K562 (cell line): ENCODE results near the gene MVK. TPM values are rescaled to one million over a fixed set of nuclear protein-coding genes. Genes with fewer than 3 reads are reported as not detected.

Experiments
- CCNT2 ChIP-seq: IDR thresholded peaks from 2 replicates; pipeline ENCODE4 v1.6.1; 2011; ENCODE audit warnings: borderline replicate concordance, low read depth, mild to moderate bottlenecking, moderate library complexity, mixed read lengths, low read length; ENCODE audit not compliant: insufficient read length; ENCODE audit errors: extremely low read depth
- KLF10 ChIP-seq: fragments of 250-450 bp; sonication (Bioruptor Pico); IDR thresholded peaks from 2 replicates; pipeline ENCODE4 v1.6.1; 2021; ENCODE audit warnings: matching md5 sums
- POLR2AphosphoS2 ChIP-seq: IDR thresholded peaks from 2 replicates; pipeline ENCODE4 v1.6.1; 2012; ENCODE audit warnings: low read length, improper control_type of control experiment
- THRAP3 ChIP-seq: fragments of 450-650 bp; IDR thresholded peaks from 2 replicates; pipeline ENCODE4 v1.6.1; 2016; ENCODE audit warnings: mild to moderate bottlenecking, inconsistent platforms, borderline replicate concordance
- ZNF175 ChIP-seq: fragments of 200-800 bp; sonication (Bioruptor generic); IDR thresholded peaks from 2 replicates; pipeline ENCODE4 v1.6.1; 2016; ENCODE audit warnings: low read depth, mild to moderate bottlenecking, missing genetic modification characterization, missing compliant biosample characterization
- ZNF224 ChIP-seq: sonication (generic); formaldehyde crosslinking; IDR thresholded peaks from 2 replicates; pipeline ENCODE4 v1.8.0; 2022; ENCODE audit warnings: mild to moderate bottlenecking, missing genetic modification reagents
- ZNF436 ChIP-seq: fragments of 250-450, 450-650 bp; sonication (Bioruptor Pico); formaldehyde crosslinking; IDR thresholded peaks from 2 replicates; pipeline ENCODE4 v1.7.0; 2020; ENCODE audit warnings: mild to moderate bottlenecking
- polyA plus RNA-seq, 8 experiments: library from polyadenylated mRNA; depleted of rRNA in 4 of 8; stranded (reverse) in 5 of 8; unstranded in 3 of 8; fragments of >200 nt; fragmentation: Nextera tagmentation in 2 of 8; fragmentation: Illumina TruSeq in 1 of 8; extraction: Ambion mirVana in 2 of 8; extraction: Trizol in 1 of 8; gene quantifications; 2 replicates each; pipeline versions ENCODE4 v1.2.1 to v1.2.3, GENCODE V29; 2011 to 2014; ENCODE audit warnings: inconsistent platforms in 1 of 8, missing spikeins in 1 of 8
- total RNA-seq, 7 experiments: library from RNA; depleted of rRNA in 6 of 7; stranded (reverse); fragments of >200 nt in 6 of 7; fragmentation: Illumina TruSeq in 2 of 7; extraction: Trizol in 2 of 7; gene quantifications; 2 replicates each; pipeline versions ENCODE4 v1.2.1 to v1.2.3, GENCODE V29; 2011 to 2021; ENCODE audit warnings: low replicate concordance in 1 of 7
- TF ChIP-seq, protein P1 (sequence below): sonication (generic); formaldehyde crosslinking; IDR thresholded peaks from 2 replicates; pipeline ENCODE4 v1.8.0; 2022; ENCODE audit warnings: mild to moderate bottlenecking, low read depth, missing genetic modification reagents
- TF ChIP-seq, protein P2 (sequence below): sonication (generic); formaldehyde crosslinking; IDR thresholded peaks from 2 replicates; pipeline ENCODE4 v1.8.1; 2023; ENCODE audit warnings: mild to moderate bottlenecking, missing genetic modification reagents
- TF ChIP-seq, protein P3 (sequence below): fragments of 200-800 bp; sonication (Bioruptor generic); IDR thresholded peaks from 2 replicates; pipeline ENCODE4 v1.6.1; 2016; ENCODE audit warnings: missing genetic modification characterization, missing compliant biosample characterization
- TF ChIP-seq, protein P4 (sequence below): IDR thresholded peaks from 2 replicates; pipeline ENCODE4 v1.6.1; 2011; ENCODE audit not compliant: insufficient read length; ENCODE audit errors: extremely low read depth
- TF ChIP-seq, protein P5 (sequence below): fragments of 450-650 bp; formaldehyde crosslinking; IDR thresholded peaks from 2 replicates; pipeline ENCODE4 v1.4.0; 2020; ENCODE audit warnings: mild to moderate bottlenecking, mixed read lengths
- TF ChIP-seq, protein P6 (sequence below): fragments of 250-450 bp; sonication (Bioruptor Pico); IDR thresholded peaks from 2 replicates; pipeline ENCODE4 v1.8.0; 2021; ENCODE audit warnings: moderate library complexity, mild to moderate bottlenecking, inconsistent platforms

The MVK gene
- total and polyA plus RNA-seq, 9 of the 15 experiments (the other 6 are each of a cell fraction or from before 2014, with no cell fraction given) = 0.41 to 33.6 (median 18.8) TPM

DNA sequence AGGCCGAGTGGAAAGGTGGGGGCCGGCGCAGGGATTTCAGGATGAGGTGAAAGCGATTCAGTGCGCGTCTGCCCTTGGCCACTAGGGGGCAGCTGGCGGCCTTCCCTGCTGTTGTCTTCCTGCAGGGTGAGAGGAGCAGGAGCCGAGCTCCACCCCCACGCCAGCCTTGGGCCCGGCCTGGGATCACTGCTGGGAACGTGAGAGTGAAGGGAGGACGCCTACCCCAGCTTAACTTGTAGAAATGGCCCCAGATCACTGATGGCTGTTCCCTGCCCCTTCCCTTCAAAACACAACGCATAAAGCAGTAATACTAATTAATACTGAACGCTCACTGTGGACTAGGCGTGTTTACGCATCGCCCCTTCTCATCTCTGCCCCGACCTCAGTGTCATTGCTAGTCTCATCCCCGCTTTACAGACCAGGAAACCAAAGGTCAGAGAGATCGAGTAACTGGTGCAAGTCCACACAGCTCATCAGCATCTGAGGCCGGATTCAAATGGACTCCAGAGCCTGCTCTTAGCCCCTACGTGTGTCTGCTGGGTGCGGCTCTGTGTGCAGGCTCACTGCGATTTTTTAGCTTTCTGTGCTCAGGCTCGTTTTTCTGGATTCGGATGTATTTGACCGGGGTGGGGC lies 24.3 kb downstream of the MVK start (continued):
- TF ChIP-seq, protein P1, sequence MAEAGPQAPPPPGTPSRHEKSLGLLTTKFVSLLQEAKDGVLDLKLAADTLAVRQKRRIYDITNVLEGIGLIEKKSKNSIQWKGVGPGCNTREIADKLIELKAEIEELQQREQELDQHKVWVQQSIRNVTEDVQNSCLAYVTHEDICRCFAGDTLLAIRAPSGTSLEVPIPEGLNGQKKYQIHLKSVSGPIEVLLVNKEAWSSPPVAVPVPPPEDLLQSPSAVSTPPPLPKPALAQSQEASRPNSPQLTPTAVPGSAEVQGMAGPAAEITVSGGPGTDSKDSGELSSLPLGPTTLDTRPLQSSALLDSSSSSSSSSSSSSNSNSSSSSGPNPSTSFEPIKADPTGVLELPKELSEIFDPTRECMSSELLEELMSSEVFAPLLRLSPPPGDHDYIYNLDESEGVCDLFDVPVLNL (CRISPR knock-in tag) = no peak
- TF ChIP-seq THRAP3 (no peak), ZNF436 (CRISPR knock-in tag) (no peak), ZNF224 (CRISPR knock-in tag) (no peak), CCNT2 (no peak), POLR2AphosphoS2 (peak; percentile 82; the same call in 1 of the 2 replicates), ZNF175 (no peak), KLF10 (no peak)
- TF ChIP-seq, protein P2, sequence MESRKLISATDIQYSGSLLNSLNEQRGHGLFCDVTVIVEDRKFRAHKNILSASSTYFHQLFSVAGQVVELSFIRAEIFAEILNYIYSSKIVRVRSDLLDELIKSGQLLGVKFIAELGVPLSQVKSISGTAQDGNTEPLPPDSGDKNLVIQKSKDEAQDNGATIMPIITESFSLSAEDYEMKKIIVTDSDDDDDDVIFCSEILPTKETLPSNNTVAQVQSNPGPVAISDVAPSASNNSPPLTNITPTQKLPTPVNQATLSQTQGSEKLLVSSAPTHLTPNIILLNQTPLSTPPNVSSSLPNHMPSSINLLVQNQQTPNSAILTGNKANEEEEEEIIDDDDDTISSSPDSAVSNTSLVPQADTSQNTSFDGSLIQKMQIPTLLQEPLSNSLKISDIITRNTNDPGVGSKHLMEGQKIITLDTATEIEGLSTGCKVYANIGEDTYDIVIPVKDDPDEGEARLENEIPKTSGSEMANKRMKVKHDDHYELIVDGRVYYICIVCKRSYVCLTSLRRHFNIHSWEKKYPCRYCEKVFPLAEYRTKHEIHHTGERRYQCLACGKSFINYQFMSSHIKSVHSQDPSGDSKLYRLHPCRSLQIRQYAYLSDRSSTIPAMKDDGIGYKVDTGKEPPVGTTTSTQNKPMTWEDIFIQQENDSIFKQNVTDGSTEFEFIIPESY (CRISPR knock-in tag) = peak; percentile 55; the same call in 1 of the 2 replicates
- TF ChIP-seq, protein P3, sequence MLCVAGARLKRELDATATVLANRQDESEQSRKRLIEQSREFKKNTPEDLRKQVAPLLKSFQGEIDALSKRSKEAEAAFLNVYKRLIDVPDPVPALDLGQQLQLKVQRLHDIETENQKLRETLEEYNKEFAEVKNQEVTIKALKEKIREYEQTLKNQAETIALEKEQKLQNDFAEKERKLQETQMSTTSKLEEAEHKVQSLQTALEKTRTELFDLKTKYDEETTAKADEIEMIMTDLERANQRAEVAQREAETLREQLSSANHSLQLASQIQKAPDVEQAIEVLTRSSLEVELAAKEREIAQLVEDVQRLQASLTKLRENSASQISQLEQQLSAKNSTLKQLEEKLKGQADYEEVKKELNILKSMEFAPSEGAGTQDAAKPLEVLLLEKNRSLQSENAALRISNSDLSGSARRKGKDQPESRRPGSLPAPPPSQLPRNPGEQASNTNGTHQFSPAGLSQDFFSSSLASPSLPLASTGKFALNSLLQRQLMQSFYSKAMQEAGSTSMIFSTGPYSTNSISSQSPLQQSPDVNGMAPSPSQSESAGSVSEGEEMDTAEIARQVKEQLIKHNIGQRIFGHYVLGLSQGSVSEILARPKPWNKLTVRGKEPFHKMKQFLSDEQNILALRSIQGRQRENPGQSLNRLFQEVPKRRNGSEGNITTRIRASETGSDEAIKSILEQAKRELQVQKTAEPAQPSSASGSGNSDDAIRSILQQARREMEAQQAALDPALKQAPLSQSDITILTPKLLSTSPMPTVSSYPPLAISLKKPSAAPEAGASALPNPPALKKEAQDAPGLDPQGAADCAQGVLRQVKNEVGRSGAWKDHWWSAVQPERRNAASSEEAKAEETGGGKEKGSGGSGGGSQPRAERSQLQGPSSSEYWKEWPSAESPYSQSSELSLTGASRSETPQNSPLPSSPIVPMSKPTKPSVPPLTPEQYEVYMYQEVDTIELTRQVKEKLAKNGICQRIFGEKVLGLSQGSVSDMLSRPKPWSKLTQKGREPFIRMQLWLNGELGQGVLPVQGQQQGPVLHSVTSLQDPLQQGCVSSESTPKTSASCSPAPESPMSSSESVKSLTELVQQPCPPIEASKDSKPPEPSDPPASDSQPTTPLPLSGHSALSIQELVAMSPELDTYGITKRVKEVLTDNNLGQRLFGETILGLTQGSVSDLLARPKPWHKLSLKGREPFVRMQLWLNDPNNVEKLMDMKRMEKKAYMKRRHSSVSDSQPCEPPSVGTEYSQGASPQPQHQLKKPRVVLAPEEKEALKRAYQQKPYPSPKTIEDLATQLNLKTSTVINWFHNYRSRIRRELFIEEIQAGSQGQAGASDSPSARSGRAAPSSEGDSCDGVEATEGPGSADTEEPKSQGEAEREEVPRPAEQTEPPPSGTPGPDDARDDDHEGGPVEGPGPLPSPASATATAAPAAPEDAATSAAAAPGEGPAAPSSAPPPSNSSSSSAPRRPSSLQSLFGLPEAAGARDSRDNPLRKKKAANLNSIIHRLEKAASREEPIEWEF (CRISPR knock-in tag) = no peak
- TF ChIP-seq, protein P4, sequence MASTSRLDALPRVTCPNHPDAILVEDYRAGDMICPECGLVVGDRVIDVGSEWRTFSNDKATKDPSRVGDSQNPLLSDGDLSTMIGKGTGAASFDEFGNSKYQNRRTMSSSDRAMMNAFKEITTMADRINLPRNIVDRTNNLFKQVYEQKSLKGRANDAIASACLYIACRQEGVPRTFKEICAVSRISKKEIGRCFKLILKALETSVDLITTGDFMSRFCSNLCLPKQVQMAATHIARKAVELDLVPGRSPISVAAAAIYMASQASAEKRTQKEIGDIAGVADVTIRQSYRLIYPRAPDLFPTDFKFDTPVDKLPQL = no peak
- TF ChIP-seq, protein P5, sequence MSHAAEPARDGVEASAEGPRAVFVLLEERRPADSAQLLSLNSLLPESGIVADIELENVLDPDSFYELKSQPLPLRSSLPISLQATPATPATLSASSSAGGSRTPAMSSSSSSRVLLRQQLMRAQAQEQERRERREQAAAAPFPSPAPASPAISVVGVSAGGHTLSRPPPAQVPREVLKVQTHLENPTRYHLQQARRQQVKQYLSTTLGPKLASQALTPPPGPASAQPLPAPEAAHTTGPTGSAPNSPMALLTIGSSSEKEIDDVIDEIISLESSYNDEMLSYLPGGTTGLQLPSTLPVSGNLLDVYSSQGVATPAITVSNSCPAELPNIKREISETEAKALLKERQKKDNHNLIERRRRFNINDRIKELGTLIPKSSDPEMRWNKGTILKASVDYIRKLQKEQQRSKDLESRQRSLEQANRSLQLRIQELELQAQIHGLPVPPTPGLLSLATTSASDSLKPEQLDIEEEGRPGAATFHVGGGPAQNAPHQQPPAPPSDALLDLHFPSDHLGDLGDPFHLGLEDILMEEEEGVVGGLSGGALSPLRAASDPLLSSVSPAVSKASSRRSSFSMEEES (CRISPR knock-in tag) = no peak
- TF ChIP-seq, protein P6, sequence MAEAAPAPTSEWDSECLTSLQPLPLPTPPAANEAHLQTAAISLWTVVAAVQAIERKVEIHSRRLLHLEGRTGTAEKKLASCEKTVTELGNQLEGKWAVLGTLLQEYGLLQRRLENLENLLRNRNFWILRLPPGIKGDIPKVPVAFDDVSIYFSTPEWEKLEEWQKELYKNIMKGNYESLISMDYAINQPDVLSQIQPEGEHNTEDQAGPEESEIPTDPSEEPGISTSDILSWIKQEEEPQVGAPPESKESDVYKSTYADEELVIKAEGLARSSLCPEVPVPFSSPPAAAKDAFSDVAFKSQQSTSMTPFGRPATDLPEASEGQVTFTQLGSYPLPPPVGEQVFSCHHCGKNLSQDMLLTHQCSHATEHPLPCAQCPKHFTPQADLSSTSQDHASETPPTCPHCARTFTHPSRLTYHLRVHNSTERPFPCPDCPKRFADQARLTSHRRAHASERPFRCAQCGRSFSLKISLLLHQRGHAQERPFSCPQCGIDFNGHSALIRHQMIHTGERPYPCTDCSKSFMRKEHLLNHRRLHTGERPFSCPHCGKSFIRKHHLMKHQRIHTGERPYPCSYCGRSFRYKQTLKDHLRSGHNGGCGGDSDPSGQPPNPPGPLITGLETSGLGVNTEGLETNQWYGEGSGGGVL (CRISPR knock-in tag) = no peak
